ENCODE results near the gene C4orf50. TPM values are rescaled to one million over a fixed set of nuclear protein-coding genes. Genes with fewer than 3 reads are reported as not detected.

The C4orf50 gene
- total and polyA plus RNA-seq, 2 of the 8 experiments (the other 6 are each of a cell fraction or from before 2014, with no cell fraction given), result 0.08 to 0.22 TPM

GRCh38 chr4:5863461-5864113 is 154.6 kb downstream of the C4orf50 start (continued):
- TF ChIP-seq, protein P1, sequence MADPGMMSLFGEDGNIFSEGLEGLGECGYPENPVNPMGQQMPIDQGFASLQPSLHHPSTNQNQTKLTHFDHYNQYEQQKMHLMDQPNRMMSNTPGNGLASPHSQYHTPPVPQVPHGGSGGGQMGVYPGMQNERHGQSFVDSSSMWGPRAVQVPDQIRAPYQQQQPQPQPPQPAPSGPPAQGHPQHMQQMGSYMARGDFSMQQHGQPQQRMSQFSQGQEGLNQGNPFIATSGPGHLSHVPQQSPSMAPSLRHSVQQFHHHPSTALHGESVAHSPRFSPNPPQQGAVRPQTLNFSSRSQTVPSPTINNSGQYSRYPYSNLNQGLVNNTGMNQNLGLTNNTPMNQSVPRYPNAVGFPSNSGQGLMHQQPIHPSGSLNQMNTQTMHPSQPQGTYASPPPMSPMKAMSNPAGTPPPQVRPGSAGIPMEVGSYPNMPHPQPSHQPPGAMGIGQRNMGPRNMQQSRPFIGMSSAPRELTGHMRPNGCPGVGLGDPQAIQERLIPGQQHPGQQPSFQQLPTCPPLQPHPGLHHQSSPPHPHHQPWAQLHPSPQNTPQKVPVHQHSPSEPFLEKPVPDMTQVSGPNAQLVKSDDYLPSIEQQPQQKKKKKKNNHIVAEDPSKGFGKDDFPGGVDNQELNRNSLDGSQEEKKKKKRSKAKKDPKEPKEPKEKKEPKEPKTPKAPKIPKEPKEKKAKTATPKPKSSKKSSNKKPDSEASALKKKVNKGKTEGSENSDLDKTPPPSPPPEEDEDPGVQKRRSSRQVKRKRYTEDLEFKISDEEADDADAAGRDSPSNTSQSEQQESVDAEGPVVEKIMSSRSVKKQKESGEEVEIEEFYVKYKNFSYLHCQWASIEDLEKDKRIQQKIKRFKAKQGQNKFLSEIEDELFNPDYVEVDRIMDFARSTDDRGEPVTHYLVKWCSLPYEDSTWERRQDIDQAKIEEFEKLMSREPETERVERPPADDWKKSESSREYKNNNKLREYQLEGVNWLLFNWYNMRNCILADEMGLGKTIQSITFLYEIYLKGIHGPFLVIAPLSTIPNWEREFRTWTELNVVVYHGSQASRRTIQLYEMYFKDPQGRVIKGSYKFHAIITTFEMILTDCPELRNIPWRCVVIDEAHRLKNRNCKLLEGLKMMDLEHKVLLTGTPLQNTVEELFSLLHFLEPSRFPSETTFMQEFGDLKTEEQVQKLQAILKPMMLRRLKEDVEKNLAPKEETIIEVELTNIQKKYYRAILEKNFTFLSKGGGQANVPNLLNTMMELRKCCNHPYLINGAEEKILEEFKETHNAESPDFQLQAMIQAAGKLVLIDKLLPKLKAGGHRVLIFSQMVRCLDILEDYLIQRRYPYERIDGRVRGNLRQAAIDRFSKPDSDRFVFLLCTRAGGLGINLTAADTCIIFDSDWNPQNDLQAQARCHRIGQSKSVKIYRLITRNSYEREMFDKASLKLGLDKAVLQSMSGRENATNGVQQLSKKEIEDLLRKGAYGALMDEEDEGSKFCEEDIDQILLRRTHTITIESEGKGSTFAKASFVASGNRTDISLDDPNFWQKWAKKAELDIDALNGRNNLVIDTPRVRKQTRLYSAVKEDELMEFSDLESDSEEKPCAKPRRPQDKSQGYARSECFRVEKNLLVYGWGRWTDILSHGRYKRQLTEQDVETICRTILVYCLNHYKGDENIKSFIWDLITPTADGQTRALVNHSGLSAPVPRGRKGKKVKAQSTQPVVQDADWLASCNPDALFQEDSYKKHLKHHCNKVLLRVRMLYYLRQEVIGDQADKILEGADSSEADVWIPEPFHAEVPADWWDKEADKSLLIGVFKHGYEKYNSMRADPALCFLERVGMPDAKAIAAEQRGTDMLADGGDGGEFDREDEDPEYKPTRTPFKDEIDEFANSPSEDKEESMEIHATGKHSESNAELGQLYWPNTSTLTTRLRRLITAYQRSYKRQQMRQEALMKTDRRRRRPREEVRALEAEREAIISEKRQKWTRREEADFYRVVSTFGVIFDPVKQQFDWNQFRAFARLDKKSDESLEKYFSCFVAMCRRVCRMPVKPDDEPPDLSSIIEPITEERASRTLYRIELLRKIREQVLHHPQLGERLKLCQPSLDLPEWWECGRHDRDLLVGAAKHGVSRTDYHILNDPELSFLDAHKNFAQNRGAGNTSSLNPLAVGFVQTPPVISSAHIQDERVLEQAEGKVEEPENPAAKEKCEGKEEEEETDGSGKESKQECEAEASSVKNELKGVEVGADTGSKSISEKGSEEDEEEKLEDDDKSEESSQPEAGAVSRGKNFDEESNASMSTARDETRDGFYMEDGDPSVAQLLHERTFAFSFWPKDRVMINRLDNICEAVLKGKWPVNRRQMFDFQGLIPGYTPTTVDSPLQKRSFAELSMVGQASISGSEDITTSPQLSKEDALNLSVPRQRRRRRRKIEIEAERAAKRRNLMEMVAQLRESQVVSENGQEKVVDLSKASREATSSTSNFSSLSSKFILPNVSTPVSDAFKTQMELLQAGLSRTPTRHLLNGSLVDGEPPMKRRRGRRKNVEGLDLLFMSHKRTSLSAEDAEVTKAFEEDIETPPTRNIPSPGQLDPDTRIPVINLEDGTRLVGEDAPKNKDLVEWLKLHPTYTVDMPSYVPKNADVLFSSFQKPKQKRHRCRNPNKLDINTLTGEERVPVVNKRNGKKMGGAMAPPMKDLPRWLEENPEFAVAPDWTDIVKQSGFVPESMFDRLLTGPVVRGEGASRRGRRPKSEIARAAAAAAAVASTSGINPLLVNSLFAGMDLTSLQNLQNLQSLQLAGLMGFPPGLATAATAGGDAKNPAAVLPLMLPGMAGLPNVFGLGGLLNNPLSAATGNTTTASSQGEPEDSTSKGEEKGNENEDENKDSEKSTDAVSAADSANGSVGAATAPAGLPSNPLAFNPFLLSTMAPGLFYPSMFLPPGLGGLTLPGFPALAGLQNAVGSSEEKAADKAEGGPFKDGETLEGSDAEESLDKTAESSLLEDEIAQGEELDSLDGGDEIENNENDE (IDR thresholded peaks at IDR 0.05; ENCODE audit: insufficient replicate concordance, low read length), result no peak
- TF ChIP-seq BACH1 (IDR thresholded peaks at IDR 0.05; ENCODE audit: low read length) (no peak), HDAC2 (IDR thresholded peaks at IDR 0.05; ENCODE audit: borderline replicate concordance in 1 of 2, low read depth in 2 of 2, low read length in 2 of 2) (no peak), RXRA (IDR thresholded peaks at IDR 0.05; ENCODE audit: insufficient read depth, low read depth, low read length) (no peak), TEAD4 (IDR thresholded peaks at IDR 0.05; ENCODE audit: low read depth, low read length) (no peak), TBP (IDR thresholded peaks at IDR 0.05; ENCODE audit: low read depth, low read length) (no peak), SUZ12 (IDR thresholded peaks at IDR 0.05; ENCODE audit: low read length) (no peak), CBX5 (IDR thresholded peaks at IDR 0.05; ENCODE audit: low read depth, low read length) (no peak), SIRT6 (IDR thresholded peaks at IDR 0.05; ENCODE audit: low read length) (no peak), SP1 (IDR thresholded peaks at IDR 0.05; ENCODE audit: low read depth, low read length) (no peak)
- TF ChIP-seq, protein P2, sequence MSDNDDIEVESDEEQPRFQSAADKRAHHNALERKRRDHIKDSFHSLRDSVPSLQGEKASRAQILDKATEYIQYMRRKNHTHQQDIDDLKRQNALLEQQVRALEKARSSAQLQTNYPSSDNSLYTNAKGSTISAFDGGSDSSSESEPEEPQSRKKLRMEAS (IDR thresholded peaks at IDR 0.05), result no peak

Measured in H1 (cell line).